Measurements from ENCODE around the gene HBEGF.
A peak's percentile ranks its signal among the peaks of the same experiment; 100 is the strongest.

HBEGF gene

DNA sequence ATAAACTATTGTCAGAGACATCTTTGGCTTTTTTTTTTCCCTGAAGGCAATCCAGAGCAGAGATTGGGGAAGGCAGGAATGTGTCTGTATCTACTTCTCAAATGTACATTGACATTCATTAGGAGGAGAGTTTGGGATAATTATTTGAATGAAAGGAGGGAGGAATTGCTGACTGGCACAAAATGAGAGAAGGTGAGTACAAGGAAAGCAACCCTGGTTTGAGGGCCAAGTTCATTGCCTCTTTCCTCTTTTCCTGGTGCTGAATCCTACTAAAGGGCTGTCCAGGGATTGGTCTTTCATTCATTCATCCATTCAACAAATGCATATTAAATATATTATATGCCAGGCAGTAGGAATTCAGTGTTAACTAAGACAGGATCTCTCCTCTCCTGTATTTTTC is 36.5 kb upstream of the HBEGF start:
- no peak overlapping the region for H3K4me3 ChIP-seq (ENCODE audit: low read depth, low read length)
- TF ChIP-seq, protein P1, sequence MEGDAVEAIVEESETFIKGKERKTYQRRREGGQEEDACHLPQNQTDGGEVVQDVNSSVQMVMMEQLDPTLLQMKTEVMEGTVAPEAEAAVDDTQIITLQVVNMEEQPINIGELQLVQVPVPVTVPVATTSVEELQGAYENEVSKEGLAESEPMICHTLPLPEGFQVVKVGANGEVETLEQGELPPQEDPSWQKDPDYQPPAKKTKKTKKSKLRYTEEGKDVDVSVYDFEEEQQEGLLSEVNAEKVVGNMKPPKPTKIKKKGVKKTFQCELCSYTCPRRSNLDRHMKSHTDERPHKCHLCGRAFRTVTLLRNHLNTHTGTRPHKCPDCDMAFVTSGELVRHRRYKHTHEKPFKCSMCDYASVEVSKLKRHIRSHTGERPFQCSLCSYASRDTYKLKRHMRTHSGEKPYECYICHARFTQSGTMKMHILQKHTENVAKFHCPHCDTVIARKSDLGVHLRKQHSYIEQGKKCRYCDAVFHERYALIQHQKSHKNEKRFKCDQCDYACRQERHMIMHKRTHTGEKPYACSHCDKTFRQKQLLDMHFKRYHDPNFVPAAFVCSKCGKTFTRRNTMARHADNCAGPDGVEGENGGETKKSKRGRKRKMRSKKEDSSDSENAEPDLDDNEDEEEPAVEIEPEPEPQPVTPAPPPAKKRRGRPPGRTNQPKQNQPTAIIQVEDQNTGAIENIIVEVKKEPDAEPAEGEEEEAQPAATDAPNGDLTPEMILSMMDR (IDR thresholded peaks at IDR 0.05; ENCODE audit: control insufficient read depth, extremely low read depth, insufficient read depth) = no peak
- no peak for DNase-seq (ENCODE audit: low read depth)

DNA sequence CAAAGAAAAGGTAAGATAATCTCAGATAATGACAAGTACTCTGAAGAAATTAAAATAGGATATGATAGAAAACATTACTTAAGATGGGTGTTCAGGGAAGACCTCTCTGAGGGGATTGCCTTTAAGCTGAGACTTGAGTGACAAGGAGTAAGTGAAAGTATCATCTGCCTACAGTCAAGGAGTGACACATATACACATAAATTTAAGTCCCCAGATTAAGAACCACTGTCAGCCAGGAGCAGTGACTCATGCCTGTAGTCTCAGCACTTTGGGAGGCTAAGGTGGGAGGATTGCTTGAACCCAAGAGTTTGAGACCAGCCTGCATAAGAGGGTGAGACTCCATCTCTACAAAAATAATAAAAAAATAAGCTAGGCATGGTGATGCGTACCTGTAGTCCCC is 35.6 kb upstream of the HBEGF start:
- no peak for DNase-seq (ENCODE audit: low read depth)
- no peak overlapping the region for H3K4me3 ChIP-seq (ENCODE audit: low read depth, low read length)
- TF ChIP-seq, protein P1 (IDR thresholded peaks at IDR 0.05; ENCODE audit: control insufficient read depth, extremely low read depth, insufficient read depth) = no peak

DNA sequence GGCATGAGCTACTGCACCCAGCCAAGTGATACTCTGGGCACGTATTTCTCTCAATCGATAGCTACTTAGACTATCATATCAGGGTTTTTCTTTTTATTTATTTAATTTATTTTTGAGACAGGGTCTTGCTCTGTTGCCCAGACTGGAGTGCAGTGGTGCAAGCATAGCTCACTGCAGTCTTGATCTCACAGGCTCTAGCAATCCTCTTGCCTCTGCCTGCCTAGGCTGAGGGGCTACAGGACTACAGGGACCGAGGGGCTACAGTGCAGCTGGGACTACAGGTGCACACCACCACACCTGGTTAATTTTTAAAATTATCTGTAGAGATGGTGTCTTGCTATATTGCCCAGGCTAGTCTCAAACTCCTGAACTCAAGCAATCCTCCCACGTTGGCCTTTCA is 34.9 kb upstream of the HBEGF start:
- H3K4me3 ChIP-seq (ENCODE audit: low read depth, low read length) = no peak overlapping the region
- TF ChIP-seq, protein P1 (IDR thresholded peaks at IDR 0.05; ENCODE audit: control insufficient read depth, extremely low read depth, insufficient read depth) = no peak
- DNase-seq (ENCODE audit: low read depth) = no peak

DNA sequence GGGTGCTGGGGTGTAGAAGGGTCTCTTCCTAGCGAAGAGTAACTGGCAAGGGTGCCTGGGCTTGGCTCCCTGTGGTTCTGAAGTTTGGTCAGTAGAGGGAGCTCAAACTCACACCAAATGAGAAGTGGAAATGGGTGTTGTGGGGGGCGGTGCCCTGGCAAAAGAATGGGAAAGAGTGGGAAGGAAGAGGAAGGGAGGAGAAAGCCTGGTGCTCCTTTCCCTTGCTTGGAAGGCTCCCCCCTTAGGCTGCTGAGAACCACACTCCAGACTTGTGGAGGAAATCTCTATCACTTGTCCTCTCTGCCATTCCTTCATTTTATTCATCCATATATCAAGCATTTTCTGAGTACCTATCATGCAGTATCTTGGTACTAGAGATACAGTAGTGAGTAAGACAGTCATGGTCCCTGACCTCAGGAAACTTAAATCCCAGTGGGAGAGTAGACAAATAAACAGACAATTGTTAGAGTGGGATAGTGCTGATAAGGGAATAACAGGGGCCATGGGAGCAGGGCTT is 26.6 kb upstream of the HBEGF start:
- TF ChIP-seq, protein P1 (IDR thresholded peaks at IDR 0.05; ENCODE audit: control insufficient read depth, extremely low read depth, insufficient read depth) = peak; percentile 91
- DNase-seq (ENCODE audit: low read depth) = peak; percentile 32
- H3K4me3 ChIP-seq (ENCODE audit: low read depth, low read length) = no peak overlapping the region

DNA sequence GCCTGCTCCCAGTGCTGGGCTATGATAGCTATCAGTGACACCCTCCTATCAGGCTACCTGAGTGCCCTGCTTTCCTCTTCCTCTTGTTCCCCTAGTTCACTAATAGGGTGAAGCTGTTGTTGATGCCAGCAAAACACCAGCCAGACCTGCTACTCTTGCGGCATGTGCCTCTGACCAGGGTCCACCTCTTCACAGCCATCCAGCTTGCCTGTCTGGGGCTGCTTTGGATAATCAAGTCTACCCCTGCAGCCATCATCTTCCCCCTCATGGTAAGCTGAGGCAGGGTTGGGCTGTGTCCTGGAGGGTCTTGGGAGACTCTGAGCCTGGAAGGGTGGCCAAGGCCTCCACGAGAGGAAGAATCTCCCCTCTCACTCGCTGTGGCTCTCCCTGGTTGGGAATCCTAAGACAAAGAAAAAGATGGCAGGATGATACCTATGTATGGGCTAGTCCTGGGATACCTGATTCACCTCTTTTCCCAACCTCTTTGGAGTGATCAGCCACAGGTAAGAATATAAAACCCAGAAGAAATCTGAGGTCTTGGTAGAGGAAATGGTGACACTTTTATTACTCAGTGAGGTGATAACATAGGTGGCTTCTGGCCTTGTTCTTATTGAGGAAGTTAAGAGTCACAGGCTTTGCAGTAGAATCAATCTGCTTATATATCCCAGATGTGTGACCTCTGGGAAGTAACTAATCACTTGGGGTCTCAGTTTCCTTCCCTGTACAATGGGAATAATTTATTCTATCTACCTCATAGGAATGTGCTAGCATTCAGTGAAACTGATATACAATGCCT is 25.2 kb upstream of the HBEGF start:
- TF ChIP-seq, protein P1 (IDR thresholded peaks at IDR 0.05; ENCODE audit: control insufficient read depth, extremely low read depth, insufficient read depth) = no peak
- no peak overlapping the region for H3K4me3 ChIP-seq (ENCODE audit: low read depth, low read length)
- DNase-seq (ENCODE audit: low read depth) = no peak

DNA sequence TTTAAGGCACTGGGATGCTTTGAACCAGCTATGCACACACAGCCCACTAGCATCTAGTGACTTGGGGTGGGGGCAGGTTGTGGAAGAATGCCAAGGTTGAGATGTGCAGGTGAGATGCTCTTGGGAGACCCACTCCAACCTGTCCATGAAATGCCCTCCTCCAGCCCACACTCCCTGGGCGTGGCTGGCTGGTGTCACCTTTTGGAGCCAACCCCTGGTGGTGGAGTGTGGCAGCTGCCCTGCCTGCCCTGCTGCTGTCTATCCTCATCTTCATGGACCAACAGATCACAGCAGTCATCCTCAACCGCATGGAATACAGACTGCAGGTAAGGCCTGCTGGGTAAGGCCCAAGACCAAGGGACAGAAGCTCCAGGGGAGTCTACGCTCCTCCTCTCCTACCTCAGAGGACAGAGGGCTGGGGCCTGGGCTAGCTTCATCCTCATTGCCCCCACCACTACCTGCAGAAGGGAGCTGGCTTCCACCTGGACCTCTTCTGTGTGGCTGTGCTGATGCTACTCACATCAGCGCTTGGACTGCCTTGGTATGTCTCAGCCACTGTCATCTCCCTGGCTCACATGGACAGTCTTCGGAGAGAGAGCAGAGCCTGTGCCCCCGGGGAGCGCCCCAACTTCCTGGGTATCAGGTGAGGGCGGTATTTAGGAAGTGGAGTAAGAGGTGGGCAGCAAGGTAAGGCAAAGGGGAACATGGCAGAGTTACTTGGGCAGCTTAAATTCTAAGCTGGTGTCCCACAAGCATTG is 21.0 kb upstream of the HBEGF start:
- DNase-seq (ENCODE audit: low read depth) = no peak
- H3K4me3 ChIP-seq (ENCODE audit: low read depth, low read length) = no peak overlapping the region
- TF ChIP-seq, protein P1 (IDR thresholded peaks at IDR 0.05; ENCODE audit: control insufficient read depth, extremely low read depth, insufficient read depth) = no peak

Measured in LNCaP clone FGC (cell line).